Umbilical cord (tissue), 2 donors: Measurements from ENCODE around the gene METTL4. TPM values are rescaled to one million over a fixed set of nuclear protein-coding genes. Genes with fewer than 3 reads are reported as not detected.
"Not testable (repeated sequence)": the region's sequence is repeated elsewhere in the genome, so short reads cannot be mapped to it uniquely, and the experiment has no call there.

Source experiments
- DNase-seq: peaks from one replicate; pipeline ENCODE4 v3.0.0-alpha.2; 2015; ENCODE audit warnings: low spot score
- total RNA-seq: library from RNA; depleted of rRNA; stranded (reverse); fragments of >200 nt; gene quantifications from one replicate; pipeline ENCODE4 v1.2.3, GENCODE V29; 2014; ENCODE audit warnings: low replicate concordance; ENCODE audit not compliant: insufficient read depth

Gene METTL4
- total RNA-seq, 1 donor from 2014 or later = 12.5 TPM

DNA sequence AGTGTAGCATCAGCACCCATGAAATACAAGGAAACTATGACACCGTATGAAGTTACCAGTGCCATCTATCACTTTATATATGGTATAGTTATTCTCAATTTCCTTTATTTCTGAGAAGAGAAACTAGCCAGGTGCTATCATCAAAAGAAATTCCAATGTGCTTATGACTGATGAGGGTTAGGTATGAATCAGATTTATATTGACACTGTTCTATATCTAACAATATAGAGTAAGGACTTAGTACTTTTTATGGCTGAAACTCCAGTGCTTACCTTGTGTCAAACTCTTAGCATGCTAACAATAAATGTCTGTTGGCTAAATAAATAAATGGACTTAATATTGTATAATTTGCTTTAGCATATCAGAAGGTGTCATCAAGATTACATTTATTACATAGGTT lies 6.9 kb downstream of the METTL4 start:
- DNase-seq = no peak

DNA sequence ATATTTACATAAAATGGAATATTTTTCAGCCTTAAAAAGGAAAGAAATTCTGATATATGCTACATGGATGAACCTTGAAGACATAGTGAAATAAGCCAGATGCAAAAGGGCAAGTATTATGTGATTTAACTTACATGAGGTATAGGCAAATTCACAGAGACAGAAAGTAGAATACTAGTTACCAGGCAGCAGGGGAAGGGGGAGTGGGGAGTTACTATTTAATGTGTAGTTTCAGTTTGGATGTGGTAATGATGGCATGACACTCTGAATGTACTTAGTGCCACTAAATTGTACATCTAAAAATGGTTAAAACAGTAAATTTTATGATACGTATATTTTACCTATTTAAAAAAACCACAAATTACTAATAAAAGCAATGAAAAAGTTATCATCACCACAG lies 12.1 kb downstream of the METTL4 start:
- DNase-seq = no peak

DNA sequence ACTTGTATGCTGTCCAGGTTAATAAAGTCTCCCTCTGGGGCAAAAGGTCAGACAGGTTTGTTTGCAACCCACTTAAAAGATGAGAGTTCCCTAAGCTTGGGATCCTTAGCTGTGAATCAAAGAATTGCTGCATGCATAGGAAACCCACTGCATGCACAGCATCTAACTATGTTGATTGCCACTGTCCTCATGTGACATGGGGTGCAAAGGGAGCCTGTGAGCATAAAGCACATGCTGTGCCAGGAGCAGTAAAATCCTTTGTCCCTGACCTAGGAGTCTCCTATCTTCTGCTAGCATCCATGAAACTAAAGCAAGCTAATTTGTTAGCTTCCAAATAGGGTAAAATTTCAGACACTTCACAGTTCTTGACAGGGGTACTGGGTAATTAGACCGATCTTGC lies 13.8 kb downstream of the METTL4 start:
- no peak for DNase-seq

DNA sequence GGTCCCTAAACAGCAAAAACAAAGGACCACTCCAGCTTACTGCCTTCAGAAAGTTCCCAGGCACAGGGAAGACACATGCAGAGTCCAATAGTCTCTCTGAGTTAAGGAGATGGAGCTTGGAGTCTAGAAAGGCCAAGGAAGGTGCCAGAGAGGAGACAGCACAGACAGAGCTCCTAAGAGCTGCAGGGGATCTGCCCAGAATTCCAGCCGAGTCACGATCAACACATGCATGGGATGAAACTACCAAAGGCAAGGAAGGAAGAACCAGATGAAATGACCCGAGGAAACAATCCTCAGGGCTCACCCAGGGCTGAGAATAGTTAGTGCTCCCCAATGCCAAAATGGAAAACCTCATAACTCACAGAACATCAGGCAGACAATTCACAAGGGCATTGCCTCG lies 15.4 kb downstream of the METTL4 start:
- no peak for DNase-seq

DNA sequence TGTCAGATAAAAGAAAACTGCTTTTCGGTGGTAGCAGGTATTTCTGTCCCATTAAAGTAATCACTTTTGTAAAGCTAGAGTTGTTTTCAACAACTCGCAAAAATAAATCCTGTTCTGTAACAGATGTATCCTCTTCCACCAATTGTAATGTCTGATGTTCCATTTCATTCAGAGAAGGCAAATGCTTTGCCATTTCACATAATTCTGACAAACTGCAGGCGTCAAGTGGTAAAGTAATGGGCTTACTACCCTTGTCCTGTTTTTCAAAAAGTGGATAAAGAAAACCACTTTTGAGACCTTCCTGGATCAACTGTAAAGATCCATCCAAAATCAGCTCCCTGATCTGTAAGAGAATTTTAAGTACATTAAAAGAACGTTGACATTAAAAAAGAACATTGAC lies 16.6 kb downstream of the METTL4 start:
- DNase-seq = peak; percentile 77

DNA sequence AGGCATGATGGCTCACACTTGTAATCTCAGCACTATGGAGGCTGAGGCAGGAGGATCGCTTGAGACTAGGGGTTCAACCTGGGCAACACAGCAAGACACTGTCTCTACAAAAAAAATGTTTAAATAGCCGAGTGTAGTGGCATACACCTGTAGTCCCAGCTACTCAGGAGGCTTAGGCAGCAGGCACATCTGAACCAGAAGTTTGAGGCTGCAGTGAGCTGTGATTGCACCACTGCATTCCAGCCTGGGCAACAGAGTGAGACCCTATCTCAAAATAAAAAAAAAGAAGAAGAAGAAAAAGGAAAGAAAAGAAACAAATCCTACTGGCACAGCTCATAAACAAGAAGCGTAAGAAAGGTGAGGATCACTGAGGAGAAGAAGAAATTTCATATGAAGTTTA lies 19.9 kb downstream of the METTL4 start:
- no peak for DNase-seq

DNA sequence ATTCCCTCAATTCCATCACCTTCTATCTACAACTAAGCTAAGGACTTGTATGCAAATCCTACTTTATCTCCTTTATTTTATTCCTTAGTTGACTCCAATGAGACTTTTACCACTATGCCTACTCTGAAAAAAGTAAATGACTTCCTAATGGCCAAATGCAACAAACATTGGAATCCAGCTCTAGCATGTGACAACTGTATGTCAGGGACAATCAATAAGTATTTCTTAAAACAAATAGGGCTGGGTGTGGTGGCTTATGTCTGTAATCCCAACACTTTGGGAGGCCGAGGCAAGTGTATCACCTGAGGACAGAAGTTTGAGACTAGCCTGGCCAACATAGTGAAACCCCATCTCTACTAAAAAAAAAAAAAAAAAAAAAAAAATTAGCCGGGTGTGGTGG lies 21.8 kb downstream of the METTL4 start:
- no peak for DNase-seq

DNA sequence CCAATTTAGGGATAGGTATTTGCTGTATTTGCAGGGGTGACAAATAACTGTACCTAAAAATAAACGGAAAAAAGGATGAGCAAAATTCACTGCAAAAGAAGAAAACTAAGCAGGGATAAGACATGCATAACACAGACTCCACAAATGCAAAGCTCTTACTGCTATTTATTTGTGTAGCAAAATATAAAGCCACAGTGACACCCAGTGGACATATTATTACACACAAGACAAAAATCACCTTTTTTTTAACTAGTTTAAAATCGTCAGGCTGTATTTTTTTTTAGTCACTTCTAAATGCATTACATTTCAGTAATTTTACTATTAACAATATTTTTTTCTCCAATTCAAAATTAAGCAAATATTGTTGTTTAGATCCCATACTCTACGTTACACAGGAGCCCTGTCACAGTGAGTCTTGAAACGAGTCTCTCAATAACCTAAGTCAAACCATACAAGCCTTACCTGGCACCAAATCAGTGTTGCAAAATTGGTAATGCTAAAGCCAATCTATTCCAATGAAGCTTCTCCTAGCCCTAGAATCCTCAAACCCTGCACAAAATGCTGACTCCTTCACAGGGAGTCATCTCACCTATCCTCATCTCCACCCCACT lies 23.7 kb downstream of the METTL4 start:
- DNase-seq = peak; percentile 66

DNA sequence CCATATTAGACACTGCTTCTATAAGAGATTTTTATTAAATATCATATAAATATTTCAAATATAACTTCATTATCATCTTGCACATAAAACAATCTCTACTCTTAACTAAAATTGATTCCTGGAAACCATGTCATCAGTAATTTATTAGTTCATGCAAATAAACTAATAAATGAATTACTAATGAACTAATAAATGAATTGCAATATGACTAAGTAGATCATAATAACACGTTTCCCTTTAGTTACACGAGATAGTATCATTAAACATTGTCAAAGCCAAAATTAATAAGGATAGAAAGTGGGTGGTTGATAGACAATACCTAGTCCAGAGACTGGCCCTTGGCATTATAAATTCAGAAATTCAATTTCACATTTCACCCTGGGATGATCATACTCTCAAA lies 26.1 kb downstream of the METTL4 start:
- no peak for DNase-seq

DNA sequence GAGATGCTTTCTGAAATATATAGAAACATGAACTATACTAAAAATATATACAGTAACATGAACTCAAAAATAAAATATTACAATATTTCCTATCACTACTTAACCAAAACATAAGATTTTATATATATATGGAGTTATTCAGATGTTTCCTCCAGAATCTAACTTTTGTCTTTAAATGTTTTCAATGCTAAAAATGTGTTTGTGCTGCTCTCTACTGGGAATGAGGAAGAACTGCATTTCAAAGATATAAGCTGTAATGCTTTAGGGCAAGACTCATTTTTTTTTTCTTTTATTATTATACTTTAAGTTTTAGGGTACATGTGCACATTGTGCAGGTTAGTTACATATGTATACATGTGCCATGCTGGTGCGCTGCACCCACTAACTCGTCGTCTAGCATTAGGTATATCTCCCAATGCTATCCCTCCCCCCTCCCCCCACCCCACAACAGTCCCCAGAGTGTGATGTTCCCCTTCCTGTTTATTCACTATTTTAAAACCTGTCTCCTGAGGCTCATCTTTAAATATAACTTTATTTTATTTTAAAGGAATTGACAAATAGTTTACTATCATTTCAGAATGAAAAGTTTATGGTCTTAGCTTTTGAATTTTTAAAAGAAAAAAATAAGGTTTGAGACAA lies 29.3 kb downstream of the METTL4 start:
- peak; percentile 45 for DNase-seq

DNA sequence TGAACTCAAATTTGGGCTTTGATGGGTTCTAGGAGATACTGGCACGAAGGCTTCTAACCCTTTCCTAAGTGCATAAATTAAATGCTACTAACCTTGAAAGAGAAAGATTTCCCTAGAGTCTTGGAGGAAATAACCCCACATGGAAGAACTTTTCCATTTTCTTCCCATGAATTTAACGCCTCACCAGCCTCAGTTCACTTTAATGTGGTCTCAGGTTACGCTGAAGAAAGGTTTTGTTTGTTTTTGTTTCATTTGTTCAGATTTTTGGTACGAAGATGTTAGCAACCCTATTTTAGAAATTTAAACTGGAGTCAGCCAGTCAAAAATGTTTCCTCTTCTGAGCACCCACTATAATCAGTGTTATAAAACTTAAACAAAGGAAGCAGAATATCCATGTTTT lies 30.7 kb downstream of the METTL4 start:
- no peak for DNase-seq

DNA sequence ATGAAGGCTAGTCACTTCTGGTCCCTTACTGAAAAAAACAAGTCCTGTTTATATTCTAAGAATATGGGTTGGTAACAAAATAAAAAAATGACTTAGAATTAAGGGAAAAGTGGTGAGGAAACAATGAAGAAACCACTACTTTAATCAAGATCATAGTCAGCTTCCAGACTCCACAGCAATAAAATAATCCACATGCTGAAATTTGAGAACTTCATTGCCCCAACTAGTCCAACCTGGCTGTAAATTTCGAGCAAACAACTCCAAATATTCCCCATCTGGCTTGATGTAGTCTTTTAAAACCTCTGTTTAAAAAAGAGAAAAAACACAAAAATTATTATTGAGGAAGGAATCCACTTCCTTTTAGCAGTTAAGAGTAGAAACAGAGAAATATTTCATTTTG lies 32.5 kb downstream of the METTL4 start:
- DNase-seq = no peak

DNA sequence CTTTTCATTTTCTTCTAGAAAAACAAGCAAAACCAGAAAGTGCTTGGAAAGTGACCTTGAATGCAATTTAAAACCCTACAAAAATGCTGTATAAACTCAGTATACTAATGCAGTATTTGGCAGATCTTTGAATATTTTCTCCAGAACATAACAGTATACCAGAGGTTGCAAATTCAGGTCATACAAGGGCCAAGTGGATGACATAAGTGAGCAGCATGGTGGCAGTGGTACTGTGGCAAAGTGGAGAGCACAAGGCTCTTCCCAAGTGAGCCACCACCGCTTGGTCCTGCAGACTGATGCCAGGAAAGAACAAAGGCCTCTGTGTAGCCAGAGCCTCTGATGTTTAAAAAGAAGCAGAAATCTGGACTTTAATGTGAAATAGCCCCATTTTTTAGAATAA lies 33.1 kb downstream of the METTL4 start:
- DNase-seq = peak; percentile 28

DNA sequence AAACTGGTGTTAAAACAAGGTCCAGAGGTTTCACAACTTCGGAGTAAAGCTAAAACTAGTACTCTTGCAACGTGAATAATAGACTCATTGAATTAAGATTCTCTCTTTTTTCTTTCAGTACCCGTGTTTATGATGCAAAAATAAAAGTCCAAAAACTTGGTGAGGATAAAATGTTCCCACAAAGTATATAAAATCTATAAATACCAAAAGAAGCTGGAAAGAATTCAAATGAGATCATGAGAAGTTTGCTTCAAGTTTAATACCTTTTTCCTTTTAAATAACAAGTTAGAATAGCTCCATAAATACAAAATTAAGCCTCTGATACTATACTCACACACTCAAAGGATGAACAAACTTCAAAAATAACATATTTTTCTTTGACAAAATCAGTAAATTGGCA lies 34.0 kb downstream of the METTL4 start:
- peak; percentile 72 for DNase-seq

DNA sequence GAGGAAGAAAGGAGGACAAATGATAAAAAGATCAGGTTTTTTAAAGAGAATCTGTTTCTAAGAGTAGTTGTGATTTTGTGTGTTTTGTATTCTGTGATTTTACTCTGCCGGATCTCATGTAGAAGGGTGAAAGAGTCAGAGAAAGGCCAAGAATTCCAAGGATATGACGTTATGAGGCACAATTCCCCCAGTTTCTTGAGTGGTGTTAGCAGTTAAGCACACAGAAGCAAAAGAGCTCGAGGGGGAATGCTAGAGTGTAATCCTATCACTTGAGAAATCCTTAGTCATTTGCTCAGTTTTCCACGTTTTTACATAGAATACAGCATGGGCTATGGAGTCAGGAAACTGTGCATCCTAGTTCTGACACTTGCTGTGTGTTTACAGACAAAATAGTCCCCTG lies 34.8 kb downstream of the METTL4 start:
- DNase-seq = peak; percentile 88

DNA sequence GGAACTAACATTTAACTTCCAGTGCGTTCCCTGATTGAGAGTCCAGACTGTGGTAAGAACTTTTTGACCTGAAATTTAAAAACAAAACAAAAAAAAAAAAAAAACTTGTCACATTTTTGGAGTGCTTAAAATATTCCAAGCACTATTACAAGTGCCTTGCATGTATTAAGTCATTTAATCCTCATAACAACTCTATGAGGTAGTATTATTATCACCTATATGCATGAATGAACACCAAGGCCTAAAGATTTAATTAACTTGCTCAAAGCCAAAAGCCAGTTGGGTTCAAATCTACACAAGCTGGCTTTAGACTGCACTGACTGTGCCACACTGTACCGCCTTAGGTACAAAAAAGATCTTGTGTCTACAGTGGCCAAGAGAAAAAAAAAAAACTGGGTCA lies 35.2 kb downstream of the METTL4 start:
- DNase-seq = no peak

DNA sequence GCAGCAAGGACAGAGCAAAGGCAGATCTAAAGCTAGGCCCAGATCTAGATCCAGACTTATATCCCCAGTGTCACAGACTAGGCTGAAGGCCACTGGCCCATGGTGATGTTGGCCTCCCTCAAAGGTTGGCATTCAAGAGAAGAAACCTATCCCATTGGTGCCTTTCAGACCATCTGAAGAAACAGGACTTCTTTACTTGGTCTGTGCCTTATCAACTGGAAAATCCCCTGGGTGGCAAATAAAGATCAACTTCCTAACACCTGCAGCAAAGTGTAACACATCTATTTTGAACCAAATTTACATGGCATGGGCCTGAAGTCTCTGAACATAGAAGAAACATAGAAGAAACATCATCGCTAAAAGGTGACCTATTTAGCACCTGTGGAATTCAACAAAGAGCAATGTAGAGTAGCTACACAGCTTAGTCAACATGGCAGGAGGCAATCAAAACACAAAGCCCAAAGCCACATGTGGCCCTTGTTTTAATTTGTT lies 35.8 kb downstream of the METTL4 start:
- no peak for DNase-seq

DNA sequence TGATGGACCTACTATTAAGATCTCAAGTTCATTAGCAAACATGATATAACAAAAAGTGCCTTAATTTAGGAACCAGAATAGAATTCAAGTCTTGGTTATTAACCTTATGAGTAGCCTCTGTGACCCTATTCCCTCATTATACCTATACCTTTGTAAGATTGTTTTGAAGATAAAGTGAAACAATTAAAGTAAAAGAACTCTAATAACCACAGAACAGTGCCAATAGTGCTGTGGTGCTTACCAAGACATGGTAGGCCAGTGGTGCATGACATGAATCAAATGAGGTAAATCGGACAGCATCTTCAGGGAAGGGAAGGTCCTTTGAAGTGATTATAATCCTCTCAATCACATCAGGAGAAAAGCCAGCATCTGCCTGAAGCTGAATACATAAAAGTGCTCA lies 36.4 kb downstream of the METTL4 start:
- no peak for DNase-seq

DNA sequence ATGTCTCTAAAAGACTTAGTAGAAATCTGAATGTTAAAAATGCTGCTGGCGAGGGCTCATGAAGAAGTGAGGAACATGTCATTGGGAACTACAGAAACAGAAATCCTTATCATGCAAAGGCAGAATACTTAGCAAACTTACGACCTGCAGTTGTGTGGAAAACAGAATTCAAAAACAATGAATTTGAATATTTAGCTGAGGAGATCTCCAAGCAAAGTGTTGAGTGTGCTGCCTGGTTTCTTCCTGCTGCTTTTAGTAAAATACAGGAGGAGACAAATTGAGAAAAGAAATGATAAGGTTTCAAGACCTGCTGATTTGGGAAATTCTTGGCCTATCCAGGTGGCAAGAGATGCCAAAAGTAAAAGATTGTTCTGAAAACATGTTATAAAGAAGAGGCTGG lies 38.5 kb downstream of the METTL4 start:
- no peak for DNase-seq

DNA sequence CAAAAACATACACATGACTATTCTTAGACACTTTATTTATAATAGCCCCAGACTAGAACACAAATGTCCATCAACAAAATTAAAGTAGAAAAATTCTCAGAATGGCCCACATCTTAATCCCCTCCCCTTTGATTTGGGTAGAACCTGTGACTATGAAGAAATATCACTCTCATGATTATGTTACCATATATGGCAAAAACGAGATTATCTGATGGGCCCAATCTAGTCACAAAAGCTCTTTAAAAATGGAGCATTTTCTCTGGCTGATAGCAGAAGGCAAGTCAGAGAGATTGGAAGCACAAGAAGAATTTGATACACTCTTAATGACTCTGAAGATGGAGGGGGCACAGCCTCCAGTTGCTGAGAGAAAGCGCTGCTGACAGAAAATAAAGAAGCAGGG lies 39.6 kb downstream of the METTL4 start:
- no peak for DNase-seq

DNA sequence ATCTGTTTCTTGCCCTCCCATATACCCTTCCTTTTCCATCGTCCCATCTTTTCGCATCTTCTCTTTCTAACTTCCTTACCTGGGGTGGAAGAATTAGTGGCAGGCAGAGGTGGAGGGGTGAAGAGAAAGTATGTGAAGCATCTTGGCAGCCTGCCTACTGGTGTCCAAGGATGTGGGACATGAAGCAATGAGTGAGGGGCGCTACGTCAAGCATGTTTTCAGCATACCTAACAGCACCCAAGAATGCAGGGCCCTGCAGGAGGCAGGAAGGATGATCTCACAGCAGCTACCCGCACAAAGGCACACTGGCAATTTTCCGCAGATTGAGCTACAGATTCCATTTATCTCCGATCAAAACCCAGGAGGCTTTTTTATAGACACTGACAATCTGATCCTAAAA lies 42.2 kb downstream of the METTL4 start:
- no peak for DNase-seq

DNA sequence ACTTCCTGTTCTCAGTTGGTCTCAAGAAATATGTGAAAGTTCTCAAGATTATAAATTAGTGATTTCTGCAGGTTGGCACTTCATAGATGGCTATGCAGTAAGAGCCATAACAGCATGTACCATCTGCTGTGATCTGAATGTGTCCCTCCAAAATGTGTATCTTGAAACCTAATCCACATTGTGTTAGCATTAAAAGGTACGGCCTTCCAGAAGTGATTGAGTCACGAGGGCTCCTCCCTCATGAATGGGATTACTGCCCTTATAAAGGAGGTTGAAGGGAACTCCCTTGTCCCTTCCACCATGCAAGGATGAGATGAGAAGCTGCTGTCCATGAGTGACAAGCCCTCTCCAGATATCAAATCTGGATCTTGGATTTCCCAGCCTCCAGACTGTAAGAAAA lies 45.0 kb downstream of the METTL4 start:
- DNase-seq = no peak

DNA sequence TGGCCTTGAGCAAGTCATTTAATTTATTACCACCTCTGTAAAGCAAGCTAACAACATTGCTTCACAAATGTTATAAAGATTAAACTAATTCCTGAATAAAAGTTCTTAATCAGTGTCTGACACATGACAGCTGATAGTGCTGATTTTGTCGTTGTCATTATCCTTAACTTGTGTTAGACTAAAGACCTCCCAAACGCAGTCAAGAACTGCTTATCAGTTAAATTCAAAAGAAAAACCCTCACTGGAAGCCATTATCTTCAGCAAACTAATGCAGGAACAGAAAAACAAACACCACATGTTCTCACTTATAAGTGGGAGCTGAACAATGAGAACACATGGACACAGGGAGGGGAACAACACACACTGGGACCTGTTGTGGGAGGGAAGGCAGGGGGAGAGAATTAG lies 46.5 kb downstream of the METTL4 start:
- DNase-seq = not testable (repeated sequence)

DNA sequence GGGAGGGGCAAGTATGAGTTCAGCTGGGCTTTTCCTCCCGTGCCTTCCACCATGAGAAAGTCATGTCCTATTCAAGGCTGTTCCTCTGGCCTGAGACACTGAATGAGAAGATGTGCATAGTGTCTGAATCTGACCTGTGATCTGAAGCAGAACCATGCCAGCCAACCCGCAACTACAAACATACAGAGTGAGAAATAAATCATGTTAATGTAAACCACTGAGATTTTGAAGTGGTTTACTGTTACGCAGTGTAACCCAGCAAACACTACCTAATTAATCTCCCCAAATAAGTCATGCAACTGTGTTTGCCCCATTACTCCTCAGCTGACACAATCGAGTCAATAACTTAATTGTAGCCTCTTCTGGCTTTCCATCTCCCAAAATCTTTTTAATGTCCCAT lies 49.2 kb downstream of the METTL4 start:
- DNase-seq = no peak
